K562 (cell line): Measurements from ENCODE around the gene IRF2BP2. TPM values are rescaled to one million over a fixed set of nuclear protein-coding genes. Genes with fewer than 3 reads are reported as not detected.
A peak's percentile ranks its signal among the peaks of the same experiment; 100 is the strongest.

Experiments used
- CEBPG ChIP-seq, 3 experiments: fragments of 200-800 bp in 1 of 3; sonication (Bioruptor generic) in 1 of 3; sonication (generic) in 1 of 3; formaldehyde crosslinking in 1 of 3; IDR thresholded peaks in 2 of 3; conservative IDR thresholded peaks in 1 of 3; 2 replicates each; pipeline versions ENCODE4 v1.6.1 to v1.8.0; 2016 to 2022; ENCODE audit warnings: missing compliant biosample characterization in 2 of 3, missing genetic modification characterization in 2 of 3, mild to moderate bottlenecking in 1 of 3, missing genetic modification reagents in 1 of 3
- CREBBP ChIP-seq: IDR thresholded peaks from one replicate; pipeline ENCODE4 v1.6.1; 2012; ENCODE audit warnings: low read depth, mild to moderate bottlenecking, control low read depth, inconsistent platforms, low read length
- CTBP1 ChIP-seq: fragments of 450-650 bp; IDR thresholded peaks from 2 replicates; pipeline ENCODE4 v1.6.1; 2016; ENCODE audit warnings: borderline replicate concordance
- DNMT1 ChIP-seq: fragments of 450-650 bp; IDR thresholded peaks from 2 replicates; pipeline ENCODE4 v1.6.1; 2016; ENCODE audit warnings: antibody characterized with exemption, mild to moderate bottlenecking
- E2F3 ChIP-seq: fragments of 250-450 bp; sonication (Bioruptor Pico); IDR thresholded peaks from 2 replicates; pipeline ENCODE4 v1.4.0; 2020; ENCODE audit warnings: mild to moderate bottlenecking
- EHMT2 ChIP-seq: fragments of 450-650 bp; IDR thresholded peaks from 2 replicates; pipeline ENCODE4 v1.6.1; 2018; ENCODE audit warnings: antibody characterized with exemption
- ETV5 ChIP-seq: sonication (generic); formaldehyde crosslinking; IDR thresholded peaks from 2 replicates; pipeline ENCODE4 v1.4.0; 2020; ENCODE audit warnings: low read depth, mild to moderate bottlenecking, missing genetic modification reagents
- FOSL1 ChIP-seq: fragments of 200-800 bp; sonication (Bioruptor generic); conservative IDR thresholded peaks from 2 replicates; pipeline ENCODE4 v1.6.1; 2016; ENCODE audit warnings: missing genetic modification characterization, missing compliant biosample characterization
- MEIS2 ChIP-seq: fragments of 450-650 bp; IDR thresholded peaks from 2 replicates; pipeline ENCODE4 v1.6.1; 2014; ENCODE audit warnings: mild to moderate bottlenecking; ENCODE audit not compliant: partially characterized antibody
- PHF20 ChIP-seq: fragments of 450-650 bp; IDR thresholded peaks from 2 replicates; pipeline ENCODE4 v1.6.1; 2018; ENCODE audit not compliant: partially characterized antibody
- PHTF2 ChIP-seq: fragments of 250-450 bp; sonication (Bioruptor Pico); IDR thresholded peaks from 2 replicates; pipeline ENCODE4 v1.5.0; 2021; ENCODE audit warnings: mild to moderate bottlenecking
- RBM14 ChIP-seq: fragments of 200-400 bp; formaldehyde crosslinking; IDR thresholded peaks from 2 replicates; pipeline ENCODE4 v1.6.1; 2018; ENCODE audit warnings: low read depth, mild to moderate bottlenecking, low read length, moderate library complexity, borderline replicate concordance; ENCODE audit not compliant: insufficient read depth
- RFX5 ChIP-seq: IDR thresholded peaks from 2 replicates; pipeline ENCODE4 v1.6.1; 2011; ENCODE audit warnings: low read depth, mild to moderate bottlenecking, improper control_type of control experiment, low read length
- RNF2 ChIP-seq: sonication (generic); IDR thresholded peaks from 2 replicates; pipeline ENCODE4 v1.6.1; 2016
- SRF ChIP-seq, 2 experiments: fragments of 250-450, 450-650 bp in 1 of 2; sonication (Bioruptor Pico) in 1 of 2; sonication (generic) in 1 of 2; formaldehyde crosslinking; IDR thresholded peaks; 2 replicates each; pipeline versions ENCODE4 v1.5.0 to v1.5.1; 2020 to 2022; ENCODE audit warnings: mild to moderate bottlenecking in 1 of 2, missing genetic modification reagents in 1 of 2
- TGIF2 ChIP-seq: sonication (generic); formaldehyde crosslinking; IDR thresholded peaks from 2 replicates; pipeline ENCODE4 v1.8.1; 2022; ENCODE audit warnings: mild to moderate bottlenecking, missing genetic modification reagents, moderate library complexity
- U2AF2 ChIP-seq: fragments of 200-400 bp; formaldehyde crosslinking; optimal IDR thresholded peaks from 2 replicates; pipeline ENCODE3; 2017; ENCODE audit warnings: low read depth, mild to moderate bottlenecking, low read length
- ZNF175 ChIP-seq: fragments of 200-800 bp; sonication (Bioruptor generic); IDR thresholded peaks from 2 replicates; pipeline ENCODE4 v1.6.1; 2016; ENCODE audit warnings: low read depth, mild to moderate bottlenecking, missing genetic modification characterization, missing compliant biosample characterization
- ZNF57 ChIP-seq: fragments of 450-650 bp; formaldehyde crosslinking; IDR thresholded peaks from 2 replicates; pipeline ENCODE4 v1.4.0; 2020; ENCODE audit warnings: mild to moderate bottlenecking, moderate library complexity
- ZZZ3 ChIP-seq: fragments of 450-650 bp; IDR thresholded peaks from 2 replicates; pipeline ENCODE4 v1.6.1; 2016; ENCODE audit warnings: antibody characterized with exemption, mild to moderate bottlenecking, moderate library complexity
- polyA plus RNA-seq, 8 experiments: library from polyadenylated mRNA; depleted of rRNA in 4 of 8; stranded (reverse) in 5 of 8; unstranded in 3 of 8; fragments of >200 nt; fragmentation: Nextera tagmentation in 2 of 8; fragmentation: Illumina TruSeq in 1 of 8; extraction: Ambion mirVana in 2 of 8; extraction: Trizol in 1 of 8; gene quantifications; 2 replicates each; pipeline versions ENCODE4 v1.2.1 to v1.2.3, GENCODE V29; 2011 to 2014; ENCODE audit warnings: inconsistent platforms in 1 of 8, missing spikeins in 1 of 8
- total RNA-seq, 7 experiments: library from RNA; depleted of rRNA in 6 of 7; stranded (reverse); fragments of >200 nt in 6 of 7; fragmentation: Illumina TruSeq in 2 of 7; extraction: Trizol in 2 of 7; gene quantifications; 2 replicates each; pipeline versions ENCODE4 v1.2.1 to v1.2.3, GENCODE V29; 2011 to 2021; ENCODE audit warnings: low replicate concordance in 1 of 7
- TF ChIP-seq, protein P1 (sequence below): IDR thresholded peaks from 2 replicates; pipeline ENCODE4 v1.6.1; 2016; ENCODE audit warnings: missing genetic modification characterization, missing compliant biosample characterization
- TF ChIP-seq, protein P2 (sequence below): sonication (generic); IDR thresholded peaks from 2 replicates; pipeline ENCODE4 v1.6.1; 2016
- TF ChIP-seq, protein P3 (sequence below): fragments of 450-650 bp; IDR thresholded peaks from one replicate; pipeline ENCODE4 v1.6.1; 2018; ENCODE audit warnings: mild to moderate bottlenecking, moderate library complexity; ENCODE audit not compliant: partially characterized antibody
- TF ChIP-seq, protein P4 (sequence below): sonication (generic); formaldehyde crosslinking; IDR thresholded peaks from 2 replicates; pipeline ENCODE4 v1.8.0; 2022; ENCODE audit warnings: mild to moderate bottlenecking, missing genetic modification reagents

The IRF2BP2 gene
- total and polyA plus RNA-seq, 9 of the 15 experiments (the other 6 are each of a cell fraction or from before 2014, with no cell fraction given): 7.7 to 68.6 (median 22.1) TPM

DNA sequence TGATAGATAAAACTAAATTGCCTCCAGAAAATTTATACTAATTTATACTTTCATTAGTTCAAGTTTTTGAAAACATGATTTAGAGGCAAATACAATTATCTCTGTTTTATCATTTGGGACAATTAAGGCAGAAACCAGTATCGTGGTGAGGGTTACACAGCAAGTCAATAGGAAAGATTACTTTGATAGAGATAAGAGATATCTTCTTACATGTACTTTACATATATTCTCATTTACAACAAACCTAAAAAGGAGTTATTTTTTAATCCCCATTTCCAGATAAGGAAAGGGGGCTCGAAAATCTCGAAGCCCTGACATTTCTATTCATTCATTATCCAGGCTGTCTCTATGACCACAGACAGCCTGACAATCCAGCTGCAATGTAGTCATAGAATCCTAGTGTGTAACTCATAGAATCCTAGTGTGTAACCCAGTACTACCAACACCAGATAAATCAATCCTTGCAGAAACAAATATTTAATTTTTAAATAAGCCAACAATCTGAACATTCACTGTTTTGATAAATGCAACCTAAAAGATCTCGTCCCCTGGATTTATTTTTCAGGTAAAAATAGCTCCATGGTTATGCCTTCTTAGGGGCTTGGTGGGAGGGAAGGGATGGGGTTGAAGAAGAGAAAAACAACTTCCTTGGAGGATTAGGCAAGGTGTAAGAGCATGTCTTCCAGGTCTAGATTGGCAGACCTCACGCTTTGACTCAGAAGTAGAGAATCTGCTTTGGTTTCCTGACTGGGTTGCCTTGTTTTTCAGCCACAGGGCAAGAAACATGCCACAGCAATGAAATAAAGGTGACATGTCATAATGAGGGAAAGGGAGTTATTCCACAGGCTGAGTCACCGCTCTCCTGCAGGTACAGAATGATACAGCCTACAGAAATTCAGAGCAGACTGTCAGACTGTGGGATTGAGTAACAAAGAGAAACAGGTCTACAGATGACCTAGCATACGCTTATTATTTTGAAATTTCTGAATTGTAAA lies 45.6 kb downstream of the IRF2BP2 start (continued):
- TF ChIP-seq CTBP1 (0 out of 2 replicates have a peak, but pooled peaks have one; percentile 41), RFX5 (no peak), TGIF2 (CRISPR knock-in tag) (no peak), SRF (CRISPR knock-in tag; IDR thresholded peaks at IDR 0.05) (no peak), DNMT1 (no peak), CEBPG (CRISPR knock-in tag; IDR thresholded peaks at IDR 0.05) (no peak), CEBPG (tag; conservative IDR thresholded peaks at IDR 0.05 in 1 of 2, IDR thresholded peaks at IDR 0.05 in 1 of 2) (peak in 1 of 2 experiments; percentile 42; a peak in 1 of 4 replicates), CREBBP (no peak), RNF2 (no peak), MEIS2 (no peak), E2F3 (CRISPR knock-in tag) (no peak), U2AF2 (no peak), ZNF175 (CRISPR knock-in tag) (no peak), ZZZ3 (no peak), RBM14 (no peak), EHMT2 (no peak), ZNF57 (CRISPR knock-in tag) (no peak), PHF20 (no peak), PHTF2 (no peak), ETV5 (CRISPR knock-in tag) (no peak), FOSL1 (tag) (peak; percentile 42; the same call in 1 of the 2 replicates)
- TF ChIP-seq, protein P1, sequence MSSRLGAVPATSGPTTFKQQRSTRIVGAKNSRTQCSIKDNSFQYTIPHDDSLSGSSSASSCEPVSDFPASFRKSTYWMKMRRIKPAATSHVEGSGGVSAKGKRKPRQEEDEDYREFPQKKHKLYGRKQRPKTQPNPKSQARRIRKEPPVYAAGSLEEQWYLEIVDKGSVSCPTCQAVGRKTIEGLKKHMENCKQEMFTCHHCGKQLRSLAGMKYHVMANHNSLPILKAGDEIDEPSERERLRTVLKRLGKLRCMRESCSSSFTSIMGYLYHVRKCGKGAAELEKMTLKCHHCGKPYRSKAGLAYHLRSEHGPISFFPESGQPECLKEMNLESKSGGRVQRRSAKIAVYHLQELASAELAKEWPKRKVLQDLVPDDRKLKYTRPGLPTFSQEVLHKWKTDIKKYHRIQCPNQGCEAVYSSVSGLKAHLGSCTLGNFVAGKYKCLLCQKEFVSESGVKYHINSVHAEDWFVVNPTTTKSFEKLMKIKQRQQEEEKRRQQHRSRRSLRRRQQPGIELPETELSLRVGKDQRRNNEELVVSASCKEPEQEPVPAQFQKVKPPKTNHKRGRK: no peak
- TF ChIP-seq, protein P2, sequence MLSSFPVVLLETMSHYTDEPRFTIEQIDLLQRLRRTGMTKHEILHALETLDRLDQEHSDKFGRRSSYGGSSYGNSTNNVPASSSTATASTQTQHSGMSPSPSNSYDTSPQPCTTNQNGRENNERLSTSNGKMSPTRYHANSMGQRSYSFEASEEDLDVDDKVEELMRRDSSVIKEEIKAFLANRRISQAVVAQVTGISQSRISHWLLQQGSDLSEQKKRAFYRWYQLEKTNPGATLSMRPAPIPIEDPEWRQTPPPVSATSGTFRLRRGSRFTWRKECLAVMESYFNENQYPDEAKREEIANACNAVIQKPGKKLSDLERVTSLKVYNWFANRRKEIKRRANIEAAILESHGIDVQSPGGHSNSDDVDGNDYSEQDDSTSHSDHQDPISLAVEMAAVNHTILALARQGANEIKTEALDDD: no peak
- TF ChIP-seq, protein P3, sequence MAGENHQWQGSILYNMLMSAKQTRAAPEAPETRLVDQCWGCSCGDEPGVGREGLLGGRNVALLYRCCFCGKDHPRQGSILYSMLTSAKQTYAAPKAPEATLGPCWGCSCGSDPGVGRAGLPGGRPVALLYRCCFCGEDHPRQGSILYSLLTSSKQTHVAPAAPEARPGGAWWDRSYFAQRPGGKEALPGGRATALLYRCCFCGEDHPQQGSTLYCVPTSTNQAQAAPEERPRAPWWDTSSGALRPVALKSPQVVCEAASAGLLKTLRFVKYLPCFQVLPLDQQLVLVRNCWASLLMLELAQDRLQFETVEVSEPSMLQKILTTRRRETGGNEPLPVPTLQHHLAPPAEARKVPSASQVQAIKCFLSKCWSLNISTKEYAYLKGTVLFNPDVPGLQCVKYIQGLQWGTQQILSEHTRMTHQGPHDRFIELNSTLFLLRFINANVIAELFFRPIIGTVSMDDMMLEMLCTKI: no peak
- TF ChIP-seq, protein P4, sequence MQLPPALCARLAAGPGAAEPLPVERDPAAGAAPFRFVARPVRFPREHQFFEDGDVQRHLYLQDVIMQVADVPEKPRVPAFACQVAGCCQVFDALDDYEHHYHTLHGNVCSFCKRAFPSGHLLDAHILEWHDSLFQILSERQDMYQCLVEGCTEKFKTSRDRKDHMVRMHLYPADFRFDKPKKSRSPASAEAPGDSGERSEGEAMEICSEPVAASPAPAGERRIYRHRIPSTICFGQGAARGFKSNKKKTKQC: no peak
